ENCODE data around the gene PSMB2.
"Not testable (repeated sequence)": the region's sequence is repeated elsewhere in the genome, so short reads cannot be mapped to it uniquely, and the experiment has no call there.

The PSMB2 gene

GRCh38 chr1:35641233-35641866 lies at the start of gene PSMB2:
Gene PSMB2, minus strand, starts transcription at chr1:35641526. Its CDS starts 94 bp downstream, at chr1:35641432.
- DNase-seq, result peak; percentile 48 to 95 (median 86)

- no peak for DNase-seq
These were observed 49.8 kb upstream of the PSMB2 start for GRCh38 chr1:35691080-35691479.

DNA sequence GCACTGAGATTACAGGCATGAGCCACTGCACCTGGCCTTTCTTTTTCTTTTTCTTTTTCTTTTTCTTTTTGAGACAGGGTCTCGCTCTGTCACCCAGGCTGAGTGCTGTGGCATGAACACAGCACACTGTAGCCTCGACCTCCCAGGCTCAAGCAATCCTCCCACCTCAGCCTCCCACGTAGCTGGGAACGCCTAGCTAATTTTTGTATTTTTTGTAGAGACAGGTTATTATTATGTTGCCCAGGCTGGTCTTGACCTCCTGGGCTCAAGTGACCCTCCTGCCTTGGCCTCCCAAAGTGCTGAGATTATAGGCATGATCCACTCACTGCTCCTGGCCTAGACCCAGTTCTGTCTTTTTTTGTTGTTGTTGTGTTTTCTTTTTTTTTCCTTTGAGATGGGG lies 48.8 kb upstream of the PSMB2 start:
- DNase-seq, result not testable (repeated sequence)

DNA sequence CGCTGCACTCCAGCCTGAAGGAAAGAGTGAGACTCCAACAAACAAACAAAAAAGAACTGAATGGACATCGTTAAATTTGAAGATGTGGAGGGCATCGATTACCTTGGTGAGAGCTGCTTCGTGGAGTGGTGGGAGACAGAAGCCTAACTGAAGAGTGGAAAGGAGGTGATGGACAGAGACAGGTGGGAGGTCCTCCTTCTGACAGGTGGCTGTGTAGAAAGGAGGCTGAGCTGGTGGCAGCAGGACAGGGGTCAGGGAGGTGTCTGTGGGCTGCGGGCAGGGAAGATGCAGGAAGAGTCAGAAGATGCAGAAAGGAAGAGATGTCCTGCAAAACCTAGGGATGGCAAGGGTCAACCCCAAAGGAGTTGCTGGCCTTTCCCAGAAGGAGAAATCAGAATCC lies 46.8 kb upstream of the PSMB2 start:
- no peak for DNase-seq

DNA sequence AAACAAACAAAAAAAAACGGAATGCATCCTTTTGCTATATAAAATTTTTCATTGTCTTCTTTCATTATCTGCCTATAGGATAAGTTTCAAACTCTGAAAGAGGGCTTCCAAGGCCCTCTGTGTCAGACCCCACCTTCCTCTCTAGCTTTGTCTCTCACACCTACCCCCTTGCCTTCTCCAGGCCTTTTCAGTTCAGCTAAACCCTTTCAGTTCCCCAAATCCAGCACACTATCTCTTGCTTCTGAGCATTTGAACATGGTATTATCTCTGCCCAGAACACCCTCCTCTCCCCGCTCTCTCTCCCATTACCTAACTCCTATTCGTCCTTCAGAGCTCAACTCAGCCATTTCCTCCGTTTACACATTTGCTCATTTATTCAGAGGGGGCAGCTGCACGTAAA lies 41.7 kb upstream of the PSMB2 start:
- no peak for DNase-seq

DNA sequence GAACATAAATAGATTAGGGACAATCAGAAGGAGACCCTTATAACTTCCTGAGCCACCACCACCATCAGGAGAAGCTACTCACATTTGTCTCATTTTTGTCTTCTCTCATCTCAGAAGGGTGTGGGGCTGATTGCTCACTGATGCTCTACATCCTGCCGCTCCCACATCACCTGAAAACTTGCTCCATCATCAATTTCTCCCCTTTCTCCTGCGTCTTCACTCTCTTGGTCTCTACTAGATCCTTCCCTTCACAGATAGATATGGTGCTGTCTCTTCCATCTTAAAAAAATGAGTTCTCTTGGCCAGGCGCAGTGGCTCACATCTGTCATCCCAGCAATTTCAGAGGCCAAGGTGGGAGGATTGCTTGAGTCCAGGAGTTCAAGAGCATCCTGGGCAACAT lies 38.9 kb upstream of the PSMB2 start:
- DNase-seq, result no peak

GRCh38 chr1:35675773-35676172 lies 34.4 kb upstream of the PSMB2 start:
- DNase-seq, result peak in 1 of 51 donors; percentile 26

GRCh38 chr1:35674111-35674510 lies 32.8 kb upstream of the PSMB2 start:
- no peak for DNase-seq

DNA sequence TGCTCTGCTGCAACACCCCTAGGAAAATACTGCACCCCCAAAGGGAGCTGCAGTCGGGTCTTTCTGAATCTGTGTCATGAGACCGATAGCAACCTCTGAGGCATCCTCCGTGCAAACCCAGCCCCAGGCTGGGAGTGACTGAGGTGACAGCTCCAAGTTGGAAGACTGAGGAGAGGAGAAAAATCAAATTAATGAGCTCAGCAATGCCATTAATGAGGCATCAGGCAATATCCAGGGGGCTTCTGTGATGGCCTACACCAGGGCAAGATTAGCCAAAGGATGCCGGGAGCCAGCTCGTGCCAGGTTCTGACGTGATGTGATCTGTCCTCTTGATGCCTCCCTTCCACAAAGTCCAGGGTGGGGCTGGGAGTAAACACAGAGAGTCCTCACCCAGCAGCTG lies 30.8 kb upstream of the PSMB2 start:
- no peak for DNase-seq

DNA sequence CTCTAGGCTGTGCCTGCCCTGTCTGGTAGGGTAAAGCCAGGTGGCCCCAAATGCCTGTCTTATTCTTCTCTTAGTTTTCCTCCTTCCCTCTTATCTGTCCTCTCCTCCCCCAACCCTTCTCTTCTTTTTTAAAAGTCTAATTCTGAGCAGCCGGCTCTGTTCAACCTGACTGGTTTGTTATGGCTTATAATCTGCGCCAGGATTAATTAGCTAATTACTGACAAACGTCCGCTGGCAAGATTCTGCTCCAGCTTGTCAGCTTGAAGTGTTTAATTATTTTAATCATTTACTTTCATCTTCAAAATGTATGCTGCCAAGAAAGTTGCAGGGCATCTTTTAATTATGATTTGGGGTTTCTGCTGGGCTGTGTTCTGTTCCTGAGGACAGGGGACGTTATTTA lies 27.2 kb upstream of the PSMB2 start:
- DNase-seq, result no peak

DNA sequence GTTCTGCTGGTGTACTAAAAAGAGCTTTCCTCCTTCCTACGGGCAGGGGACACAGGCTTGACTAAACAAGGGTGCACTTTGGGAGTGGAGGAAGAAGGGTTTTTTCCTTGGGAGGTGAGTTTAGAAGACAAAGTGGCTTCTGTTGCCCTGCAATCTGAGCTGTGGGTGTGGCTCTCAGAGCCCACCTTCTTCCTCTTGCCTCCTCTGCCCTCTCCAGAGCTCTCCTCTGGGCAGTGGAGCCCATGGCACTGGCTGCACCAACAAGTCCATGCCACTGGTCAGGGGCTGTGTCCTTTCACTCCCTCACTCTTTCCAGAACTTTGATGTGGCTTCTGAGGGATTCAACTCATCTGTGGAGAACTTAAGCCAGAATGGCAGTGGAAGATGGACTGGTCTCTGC lies 25.6 kb upstream of the PSMB2 start:
- DNase-seq, result no peak

DNA sequence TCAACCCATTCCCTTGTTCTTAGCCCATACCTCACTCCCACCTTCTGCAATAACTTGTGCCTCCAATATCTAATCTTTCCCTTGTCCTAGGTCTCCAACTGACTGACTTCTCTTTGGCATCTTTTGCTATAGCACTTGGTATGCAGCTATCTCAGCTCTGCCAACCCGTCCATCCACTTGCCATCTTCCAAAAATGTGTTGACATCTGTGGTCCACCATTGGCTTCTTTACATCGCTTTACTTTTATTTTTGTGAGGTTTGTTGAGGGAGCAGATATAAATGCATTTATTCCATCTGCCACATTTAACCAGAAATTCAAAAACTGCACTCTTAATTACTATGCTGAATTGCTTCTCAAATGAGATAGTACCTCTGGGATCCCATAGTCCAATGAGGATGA lies 24.9 kb upstream of the PSMB2 start:
- no peak for DNase-seq

GRCh38 chr1:35663434-35663833 lies 22.1 kb upstream of the PSMB2 start:
- no peak for DNase-seq

DNA sequence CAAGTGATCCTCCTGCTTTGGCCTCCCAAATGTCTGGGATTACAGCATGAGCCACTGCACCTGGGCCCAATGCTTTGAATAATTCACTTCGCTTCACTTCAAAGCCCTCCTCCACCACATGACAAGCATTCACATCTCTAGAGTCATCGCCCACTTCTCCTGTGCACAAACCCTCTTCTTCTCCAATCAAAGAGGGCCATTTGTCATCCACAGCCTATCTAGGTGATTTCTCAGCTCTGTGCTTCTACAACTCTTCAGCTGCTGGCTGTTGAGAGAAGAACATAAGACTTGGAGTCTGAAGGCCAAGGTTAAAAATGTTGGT lies 20.1 kb upstream of the PSMB2 start:
- DNase-seq, result no peak

GRCh38 chr1:35660581-35661473 lies 19.5 kb upstream of the PSMB2 start:
- DNase-seq, result no peak

DNA sequence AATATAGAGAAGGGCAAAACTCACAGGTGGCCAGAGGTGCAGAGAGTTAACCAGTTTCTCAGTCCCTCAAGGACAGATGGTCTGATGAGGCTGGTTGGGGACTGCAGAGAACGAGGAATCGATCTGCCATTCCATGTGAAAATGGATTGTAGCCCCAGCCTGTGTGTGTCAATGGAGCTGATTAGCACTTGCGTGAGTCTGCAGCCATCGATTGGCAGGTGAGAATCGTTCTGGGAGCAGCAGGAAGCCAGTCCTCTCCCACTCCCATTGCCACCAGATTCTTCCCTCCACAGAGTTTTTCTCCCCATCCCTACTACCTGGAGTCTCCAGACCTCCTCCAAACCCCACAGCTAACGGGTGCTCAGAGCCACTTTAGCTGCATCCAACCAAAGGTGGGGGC lies 18.3 kb upstream of the PSMB2 start:
- no peak for DNase-seq

DNA sequence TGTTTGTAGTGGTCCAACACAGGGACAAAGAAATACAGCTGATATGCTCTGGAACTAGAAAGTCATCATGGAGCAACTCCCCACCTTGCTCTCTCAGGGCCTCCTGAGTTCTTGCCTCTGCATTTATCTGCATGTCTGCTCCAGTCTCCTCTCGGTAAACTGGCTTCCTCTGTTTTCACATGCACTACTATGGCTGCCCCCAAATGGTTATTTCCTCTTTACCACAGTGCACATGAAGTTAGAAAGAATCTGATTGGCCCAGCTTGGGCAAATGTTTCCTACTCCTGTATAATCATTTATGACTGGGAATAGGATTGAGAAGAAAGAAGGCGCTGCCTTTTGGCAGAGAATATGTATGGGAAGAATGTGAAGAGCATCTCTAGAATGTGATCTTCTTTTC lies 16.5 kb upstream of the PSMB2 start:
- DNase-seq, result no peak

GRCh38 chr1:35656863-35657232 lies 15.5 kb upstream of the PSMB2 start:
- no peak for DNase-seq

- DNase-seq, result no peak
These were observed 15.0 kb upstream of the PSMB2 start for GRCh38 chr1:35656148-35656862.

- DNase-seq, result no peak
These were observed 13.9 kb upstream of the PSMB2 start for GRCh38 chr1:35655196-35655595.

GRCh38 chr1:35650416-35650815 lies 9.1 kb upstream of the PSMB2 start:
- DNase-seq, result no peak

GRCh38 chr1:35646043-35646442 lies 4.7 kb upstream of the PSMB2 start:
- DNase-seq, result no peak

DNA sequence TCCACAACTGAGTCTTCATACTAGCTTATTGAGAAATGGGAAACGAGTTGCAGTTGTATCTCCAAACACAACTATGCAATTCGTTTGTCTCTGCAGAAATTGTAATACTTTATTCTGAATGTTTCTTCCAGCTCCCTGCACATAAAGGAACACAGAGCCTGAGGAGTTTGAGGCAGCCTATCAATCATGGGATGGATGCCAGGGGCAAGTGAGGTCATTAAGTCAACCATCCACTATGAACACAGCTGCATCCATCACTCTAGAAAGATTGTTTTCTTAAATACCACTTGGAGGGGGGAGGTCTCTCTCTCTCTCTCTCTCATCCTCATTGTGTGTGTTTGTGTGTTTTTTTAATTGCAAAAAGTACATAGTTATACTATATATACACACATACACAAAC lies 2.9 kb upstream of the PSMB2 start:
- no peak for DNase-seq

Data from hypothalamus (tissue), 51 donors.